HG02588 (cell line): ENCODE results near the gene HS2ST1.
A peak's percentile ranks its signal among the peaks of the same experiment; 100 is the strongest.

Source experiments
- ATAC-seq: cut with Tn5 transposase; IDR thresholded peaks from one replicate; pipeline ENCODE4 v1.9.1; 2021; ENCODE audit warnings: mild to moderate bottlenecking, moderate library complexity; ENCODE audit not compliant: unreplicated experiment

The HS2ST1 gene

DNA sequence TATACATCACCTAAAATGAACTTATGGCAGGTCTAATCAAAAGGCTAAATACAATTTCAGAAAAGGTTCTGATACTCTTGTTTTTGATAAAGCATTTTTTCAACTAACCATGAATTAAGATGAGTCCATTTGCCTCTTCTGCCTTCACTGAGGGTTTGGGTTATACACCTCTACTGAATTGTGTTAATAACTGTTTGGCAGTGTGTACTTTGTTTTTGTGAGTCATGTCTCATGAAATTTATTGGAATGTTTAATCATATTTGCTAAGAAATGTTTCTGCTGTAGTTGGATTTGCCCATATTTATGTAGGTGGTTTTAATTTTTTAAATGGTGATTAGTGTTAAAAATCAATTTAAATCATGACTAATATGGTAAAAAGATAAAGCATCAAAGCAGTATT, 190.5 kb downstream of the HS2ST1 start:
- no peak for ATAC-seq

DNA sequence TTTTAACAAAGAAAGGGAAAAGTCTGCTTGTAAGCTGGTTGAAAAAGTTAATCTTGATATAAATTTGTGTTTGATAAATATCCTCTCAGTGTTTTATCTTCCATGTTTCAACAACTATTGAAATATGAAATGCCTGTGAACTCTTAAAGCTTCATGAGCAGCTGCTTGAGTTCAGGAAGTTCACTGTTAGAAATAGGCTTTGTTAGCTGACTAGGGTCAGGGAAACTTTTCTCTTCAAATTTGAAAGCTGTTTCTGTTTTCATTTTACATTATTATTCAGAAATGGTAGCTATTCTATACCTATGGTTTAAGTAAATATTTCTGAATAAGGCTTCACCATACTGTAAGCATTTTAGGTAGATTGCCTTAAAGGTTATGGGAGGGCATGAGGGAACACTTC, 191.7 kb downstream of the HS2ST1 start:
- no peak for ATAC-seq

DNA sequence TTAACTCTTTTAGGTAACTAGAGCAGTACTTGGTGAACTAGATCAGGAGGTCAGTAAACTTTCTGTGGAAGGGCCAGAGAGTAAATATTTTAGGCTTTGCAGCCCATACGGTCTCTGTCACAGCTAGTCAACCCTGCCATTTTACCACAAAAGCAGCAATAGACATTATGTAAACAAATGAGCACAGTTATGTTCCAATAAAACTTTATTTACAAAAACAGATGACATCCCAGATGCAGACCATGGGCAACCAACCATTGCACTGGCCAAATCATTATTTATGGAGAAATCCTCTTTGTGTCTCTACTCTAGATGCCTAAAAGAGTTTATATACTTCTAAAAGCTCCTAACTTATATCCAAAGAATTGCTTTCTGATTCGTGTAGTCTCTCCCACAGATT, 192.4 kb downstream of the HS2ST1 start:
- ATAC-seq, result no peak

- no peak for ATAC-seq
These were observed 193.8 kb downstream of the HS2ST1 start for GRCh38 chr1:87108228-87108627.

DNA sequence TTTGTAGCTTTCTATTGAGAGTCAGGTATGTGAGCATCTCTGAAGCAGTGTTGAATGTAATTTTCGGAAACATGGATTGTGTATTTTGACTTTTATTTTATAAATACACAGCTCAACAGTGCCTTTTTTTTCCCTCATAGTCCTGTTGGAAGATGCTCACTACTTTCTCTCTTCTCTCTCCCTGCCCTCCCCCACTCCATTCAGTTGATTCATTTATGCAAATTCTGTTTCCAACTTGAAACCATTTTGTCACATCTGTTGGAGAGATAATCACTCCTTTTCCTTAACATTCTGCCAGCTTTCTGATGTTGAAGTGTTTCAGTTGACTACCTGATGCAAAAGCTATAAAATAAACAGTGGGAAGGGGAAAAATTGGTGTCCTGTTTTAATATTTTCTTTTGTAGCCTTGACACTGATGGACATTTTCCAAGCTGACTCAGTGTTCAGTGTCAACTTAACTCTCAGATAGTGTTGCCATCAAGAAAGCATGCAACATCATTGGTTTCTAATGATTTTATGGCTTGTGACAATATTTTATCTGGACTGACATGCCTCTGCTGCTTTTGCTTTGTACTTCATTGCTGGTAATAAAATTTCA, 194.5 kb downstream of the HS2ST1 start:
- no peak for ATAC-seq

DNA sequence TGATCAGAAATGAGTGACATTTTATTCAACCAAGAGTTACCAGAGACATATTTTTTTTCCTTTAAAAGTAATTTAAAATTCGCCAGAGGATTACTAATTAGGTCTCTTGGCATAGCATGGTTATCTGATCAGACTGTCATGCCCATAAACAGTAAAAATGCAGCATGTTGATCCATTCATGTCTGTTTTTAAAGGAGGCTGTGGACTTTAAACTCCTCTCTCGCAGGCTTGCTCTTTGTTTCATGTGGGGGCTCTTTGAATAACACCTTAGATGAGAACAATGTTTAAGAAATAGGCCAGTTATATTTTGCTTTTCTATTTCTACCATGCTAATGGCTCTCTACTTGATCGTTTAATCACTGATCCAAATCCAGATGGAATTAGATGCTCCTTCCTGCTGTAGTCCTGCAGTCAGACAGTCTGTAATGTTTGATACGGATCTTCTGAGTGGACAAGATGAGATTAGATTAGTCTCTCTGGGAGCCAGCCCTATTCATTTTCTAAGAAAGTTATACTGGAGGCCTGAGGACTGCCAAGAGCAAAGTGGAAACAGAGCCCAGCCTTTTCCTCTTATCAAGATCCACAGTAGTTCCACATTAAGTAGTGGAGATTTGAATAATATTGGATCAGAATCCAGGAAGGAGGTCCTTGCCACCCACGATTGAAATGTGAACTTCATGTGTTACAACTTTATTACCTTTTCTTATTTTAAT, 197.4 kb downstream of the HS2ST1 start:
- ATAC-seq, result no peak

- ATAC-seq, result no peak
These were observed 198.9 kb downstream of the HS2ST1 start for GRCh38 chr1:87113313-87113712.

DNA sequence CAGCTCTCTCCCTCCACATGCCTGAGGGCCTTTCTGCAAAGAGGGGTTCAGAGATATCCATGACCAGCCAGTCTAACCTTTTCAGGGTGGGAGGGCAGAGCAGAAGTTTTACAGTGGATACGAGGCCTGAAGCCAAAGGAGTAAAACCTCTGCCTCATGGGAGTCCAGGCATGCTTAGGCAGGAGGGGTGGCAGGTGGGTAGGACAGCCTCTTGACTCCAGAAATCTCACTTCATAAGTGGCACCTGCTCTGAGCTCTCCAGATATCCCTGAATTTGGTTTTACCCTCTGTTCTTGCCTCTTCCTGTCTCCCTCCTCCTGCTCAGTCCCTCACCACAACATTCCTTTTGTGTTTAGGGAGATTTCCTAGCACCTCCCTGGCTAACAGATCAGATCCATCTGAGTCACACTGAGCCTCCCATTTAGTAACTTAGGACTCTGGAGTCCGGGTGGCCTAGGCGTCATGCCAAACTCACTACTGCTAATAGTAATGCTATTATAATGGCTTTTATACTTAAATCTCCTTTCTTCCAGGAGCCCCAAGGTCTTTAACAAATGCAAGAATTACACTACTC, 201.0 kb downstream of the HS2ST1 start:
- no peak for ATAC-seq

GRCh38 chr1:87115891-87116290, 201.5 kb downstream of the HS2ST1 start:
- ATAC-seq, result no peak

DNA sequence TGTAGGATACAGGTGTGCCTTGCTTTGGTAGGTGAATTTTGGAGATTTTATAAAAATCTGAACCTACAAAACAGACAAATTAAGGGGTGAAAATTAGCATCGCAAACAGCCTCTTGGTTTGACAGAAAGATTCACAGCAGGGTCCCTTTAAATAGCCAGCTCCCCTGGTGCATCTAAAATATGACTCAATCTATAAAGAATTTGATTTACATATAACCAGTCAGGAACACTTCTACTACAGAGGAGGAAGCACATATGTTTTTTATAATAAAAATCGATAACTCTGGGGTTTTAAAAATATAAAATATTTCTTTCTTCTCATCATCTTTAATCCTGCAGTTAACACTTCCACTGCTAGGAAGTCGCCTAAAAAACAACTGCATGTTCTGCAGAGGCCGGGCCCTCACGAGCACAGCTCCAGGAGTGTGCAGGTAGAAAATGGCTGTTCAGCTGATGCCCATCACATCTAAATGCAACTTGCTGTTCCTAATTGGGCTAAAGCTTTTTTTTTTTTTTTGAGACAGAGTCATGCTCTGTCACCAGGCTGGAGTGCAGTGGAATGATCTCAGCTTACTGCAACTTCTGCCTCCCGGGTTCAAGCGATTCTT, 203.4 kb downstream of the HS2ST1 start:
- no peak for ATAC-seq

DNA sequence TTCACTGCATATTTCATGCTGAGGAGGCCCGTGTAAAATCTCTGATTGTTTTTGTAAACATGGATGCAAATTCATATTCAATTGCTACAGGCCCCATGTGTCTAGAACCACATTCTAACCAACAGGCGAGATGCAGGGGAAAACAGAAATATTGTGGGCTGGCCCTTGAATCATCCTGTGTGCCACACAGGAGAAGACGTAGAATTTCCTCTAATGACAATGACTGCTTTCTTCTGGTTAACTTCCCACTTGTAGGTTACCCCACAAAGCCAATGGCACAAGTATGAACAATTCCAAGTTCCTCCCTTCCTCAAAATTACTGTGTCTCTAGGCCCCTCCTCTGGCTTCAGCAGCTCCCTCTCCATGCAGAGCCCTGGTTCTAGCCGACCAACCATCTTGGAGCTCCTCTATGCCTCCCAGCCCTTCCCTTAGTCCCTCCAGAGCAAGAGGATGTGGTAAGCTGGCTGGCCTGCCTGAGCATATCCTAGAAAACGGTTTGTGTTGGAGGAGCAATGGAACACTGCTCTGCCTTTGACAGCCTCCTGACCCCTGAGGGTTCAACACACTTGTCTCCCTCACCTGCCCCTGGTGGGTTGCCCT, 205.2 kb downstream of the HS2ST1 start:
- ATAC-seq, result no peak

- ATAC-seq, result no peak
These were observed 206.3 kb downstream of the HS2ST1 start for GRCh38 chr1:87120779-87121178.

- ATAC-seq, result no peak
These were observed 207.3 kb downstream of the HS2ST1 start for GRCh38 chr1:87121711-87122163.

- ATAC-seq, result no peak
These were observed 207.8 kb downstream of the HS2ST1 start for GRCh38 chr1:87122243-87122642.

GRCh38 chr1:87123610-87124009, 209.2 kb downstream of the HS2ST1 start:
- no peak for ATAC-seq

DNA sequence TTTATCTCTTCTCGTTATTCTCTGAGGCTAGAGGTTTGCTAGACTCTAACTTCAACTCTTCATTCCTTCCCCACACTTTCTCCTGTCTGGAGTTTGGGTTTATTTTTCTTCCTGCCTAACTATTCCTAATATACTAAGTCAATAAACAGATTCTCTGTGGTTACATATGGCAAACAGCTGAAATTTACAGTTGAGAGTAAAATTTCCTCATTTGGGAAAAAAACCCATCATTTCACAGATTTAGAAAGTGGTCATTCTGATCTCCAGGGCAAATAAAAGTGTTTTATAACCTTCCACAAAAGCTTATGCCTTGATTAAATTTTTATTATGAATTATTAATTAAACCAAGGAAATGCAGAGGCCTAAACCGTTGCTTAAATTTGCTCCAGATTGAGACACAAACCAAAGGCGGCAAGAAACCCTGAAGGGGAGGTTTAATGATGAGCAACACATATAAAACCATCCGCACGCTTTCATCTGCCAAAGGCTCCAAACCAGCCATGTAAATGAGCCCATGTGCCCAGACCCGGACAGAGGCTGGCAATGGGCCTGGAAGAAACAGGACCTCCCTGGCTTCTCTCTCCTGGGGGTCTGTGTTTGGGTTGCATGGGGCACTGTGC, 212.6 kb downstream of the HS2ST1 start:
- ATAC-seq, result no peak

DNA sequence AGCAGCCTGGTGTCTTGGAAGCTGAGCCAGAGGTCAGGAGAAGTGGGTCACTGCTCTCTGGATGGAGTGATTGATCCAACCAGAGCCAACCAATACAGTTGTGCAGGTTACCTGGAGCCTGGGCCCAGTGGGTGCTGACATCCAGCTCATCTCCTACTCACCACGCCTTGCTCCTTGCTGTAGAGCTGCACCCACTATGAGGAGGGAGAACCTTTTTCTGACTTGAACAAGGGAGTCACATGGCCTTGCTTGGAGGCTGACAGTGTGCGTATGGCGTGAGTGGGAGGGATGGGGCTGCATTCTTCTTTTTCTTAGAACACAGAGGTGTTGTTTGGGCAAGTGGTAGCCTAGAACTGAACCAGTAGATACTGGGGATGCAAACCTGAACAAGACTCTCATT, 213.1 kb downstream of the HS2ST1 start:
- no peak for ATAC-seq

GRCh38 chr1:87129038-87129437, 214.6 kb downstream of the HS2ST1 start:
- no peak for ATAC-seq

DNA sequence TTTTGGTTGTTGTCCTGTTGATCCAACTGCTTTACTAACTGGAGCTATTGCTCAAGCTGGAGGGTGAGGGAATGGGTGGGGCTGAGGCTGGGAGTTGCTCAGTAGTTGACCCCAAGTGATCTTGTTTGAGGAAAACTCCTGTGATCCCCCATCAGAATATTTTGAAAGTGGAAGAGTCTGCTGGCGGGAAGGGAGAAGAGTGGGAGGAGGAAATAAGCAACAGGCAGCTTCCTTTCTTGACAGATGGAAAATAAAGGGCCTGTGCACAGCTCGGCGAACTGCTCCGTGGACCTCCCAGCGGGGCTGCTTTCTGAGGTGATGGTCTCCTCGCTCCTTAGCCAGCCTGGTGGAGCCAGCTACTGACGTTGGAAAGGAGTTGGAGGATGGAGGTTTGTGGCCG, 215.2 kb downstream of the HS2ST1 start:
- no peak for ATAC-seq

DNA sequence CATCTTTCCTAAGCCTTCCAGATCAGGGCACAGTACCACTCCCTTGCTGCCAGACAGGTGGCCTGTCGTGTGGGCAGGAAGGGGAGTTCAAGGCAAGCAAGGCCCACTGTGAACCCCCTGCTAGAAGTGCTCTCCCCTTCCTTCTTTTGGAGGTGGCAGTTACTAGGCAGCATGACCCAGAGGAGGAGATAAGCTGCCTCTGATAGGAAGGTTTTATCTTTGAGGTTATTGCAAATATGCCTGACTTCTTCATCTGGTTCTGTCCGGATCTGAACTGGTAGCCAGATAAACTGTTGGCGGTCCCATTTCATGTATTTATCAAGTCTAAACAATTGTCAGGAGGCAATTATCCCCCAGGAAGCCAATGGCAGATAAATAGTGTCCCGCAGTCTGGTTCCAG, 216.0 kb downstream of the HS2ST1 start:
- ATAC-seq, result no peak

DNA sequence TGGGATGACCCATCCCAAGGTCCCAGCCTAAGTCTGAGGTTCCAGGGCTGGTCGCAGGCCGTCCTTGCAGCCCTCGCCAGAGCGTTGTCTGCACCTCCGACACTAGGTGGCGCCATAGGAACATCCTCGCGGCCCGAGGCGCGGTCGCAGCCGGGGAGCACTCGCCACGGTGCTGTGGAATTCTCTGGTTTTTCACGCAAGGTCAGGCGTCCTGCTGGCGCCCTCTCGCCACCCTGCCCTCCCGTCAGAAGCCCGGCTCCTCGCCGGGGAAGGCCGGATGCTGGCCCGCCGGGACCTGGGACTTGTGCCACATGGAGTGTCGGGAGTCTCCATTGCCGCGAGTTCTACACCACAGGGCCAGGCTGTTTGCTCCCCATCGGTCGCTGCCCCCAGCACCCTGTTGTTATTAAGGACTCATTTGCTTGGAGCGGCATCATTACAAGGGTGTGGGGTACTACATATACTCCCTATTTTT, 217.4 kb downstream of the HS2ST1 start:
- peak; percentile 98 for ATAC-seq
